Measurements from ENCODE around the gene APOB.

The APOB gene

GRCh38 chr2:21084401-21084800 is 40.5 kb upstream of the APOB start:
- Histone ChIP-seq H3K4me3 (ENCODE audit: low read length, poor library complexity, severe bottlenecking) (no peak overlapping the region), H3K4me2 (ENCODE audit: low read depth, low read length, poor library complexity, severe bottlenecking) (no peak overlapping the region), H2AFZ (ENCODE audit: low read length) (no peak overlapping the region), H3K9me3 (ENCODE audit: insufficient read depth, low read depth, low read length) (no peaks in the 10 kb centered on the region), H3K36me3 (ENCODE audit: insufficient read depth, low read length) (no peaks in the 10 kb centered on the region), H3K27me3 (ENCODE audit: insufficient read depth, low read length, poor library complexity, severe bottlenecking) (no peaks in the 10 kb centered on the region), H3K9me2 (replicated peaks; ENCODE audit: low read depth, low read length) (no peaks in the 10 kb centered on the region), H4K20me1 (ENCODE audit: insufficient read depth, low read length, poor library complexity, severe bottlenecking) (no peaks in the 10 kb centered on the region), H3K4me1 (ENCODE audit: insufficient read depth, low read length, poor library complexity, severe bottlenecking) (no peaks in the 10 kb centered on the region), H3F3A (ENCODE audit: low read depth) (no peaks in the 10 kb centered on the region), H3K79me2 (ENCODE audit: insufficient read depth, low read length) (no peaks in the 10 kb centered on the region), H3K9ac (ENCODE audit: low read depth, low read length, poor library complexity, severe bottlenecking) (no peak overlapping the region)
- no peak for TF ChIP-seq EZH2phosphoT487 (IDR thresholded peaks at IDR 0.05; ENCODE audit: borderline replicate concordance)
- no peak for TF ChIP-seq CTCF (conservative IDR thresholded peaks at IDR 0.05; ENCODE audit: low read length)

- H2AFZ ChIP-seq (ENCODE audit: low read length): no peak overlapping the region
- H3K9me3 ChIP-seq (ENCODE audit: insufficient read depth, low read depth, low read length): 0 out of 2 replicates have a peak, but pooled peaks cover 2% of the 10 kb centered on the region
- TF ChIP-seq EZH2phosphoT487 (IDR thresholded peaks at IDR 0.05; ENCODE audit: borderline replicate concordance): no peak
- TF ChIP-seq CTCF (conservative IDR thresholded peaks at IDR 0.05; ENCODE audit: low read length): no peak
- no peaks in the 10 kb centered on the region for H3K36me3 ChIP-seq (ENCODE audit: insufficient read depth, low read length)
- H3K79me2 ChIP-seq (ENCODE audit: insufficient read depth, low read length): no peaks in the 10 kb centered on the region
- no peaks in the 10 kb centered on the region for H3K4me1 ChIP-seq (ENCODE audit: insufficient read depth, low read length, poor library complexity, severe bottlenecking)
- no peak overlapping the region for H3K9ac ChIP-seq (ENCODE audit: low read depth, low read length, poor library complexity, severe bottlenecking)
- no peaks in the 10 kb centered on the region for H4K20me1 ChIP-seq (ENCODE audit: insufficient read depth, low read length, poor library complexity, severe bottlenecking)
- H3K27me3 ChIP-seq (ENCODE audit: insufficient read depth, low read length, poor library complexity, severe bottlenecking): no peaks in the 10 kb centered on the region
- no peaks in the 10 kb centered on the region for H3F3A ChIP-seq (ENCODE audit: low read depth)
- no peak overlapping the region for H3K4me2 ChIP-seq (ENCODE audit: low read depth, low read length, poor library complexity, severe bottlenecking)
- no peaks in the 10 kb centered on the region for H3K9me2 ChIP-seq (replicated peaks; ENCODE audit: low read depth, low read length)
- H3K4me3 ChIP-seq (ENCODE audit: low read length, poor library complexity, severe bottlenecking): no peak overlapping the region
Measured at GRCh38 chr2:21083482-21083881, 39.6 kb upstream of the APOB start.

- Histone ChIP-seq H4K20me1 (ENCODE audit: insufficient read depth, low read length, poor library complexity, severe bottlenecking) (no peaks in the 10 kb centered on the region), H3K4me2 (ENCODE audit: low read depth, low read length, poor library complexity, severe bottlenecking) (no peak overlapping the region), H3K9me3 (ENCODE audit: insufficient read depth, low read depth, low read length) (0 out of 2 replicates have a peak, but pooled peaks cover 4% of the 10 kb centered on the region), H2AFZ (ENCODE audit: low read length) (no peak overlapping the region), H3K4me3 (ENCODE audit: low read length, poor library complexity, severe bottlenecking) (no peak overlapping the region), H3K36me3 (ENCODE audit: insufficient read depth, low read length) (no peaks in the 10 kb centered on the region), H3K4me1 (ENCODE audit: insufficient read depth, low read length, poor library complexity, severe bottlenecking) (no peaks in the 10 kb centered on the region), H3K9ac (ENCODE audit: low read depth, low read length, poor library complexity, severe bottlenecking) (no peak overlapping the region), H3K27me3 (ENCODE audit: insufficient read depth, low read length, poor library complexity, severe bottlenecking) (no peaks in the 10 kb centered on the region), H3F3A (ENCODE audit: low read depth) (no peaks in the 10 kb centered on the region), H3K79me2 (ENCODE audit: insufficient read depth, low read length) (no peaks in the 10 kb centered on the region), H3K9me2 (replicated peaks; ENCODE audit: low read depth, low read length) (no peaks in the 10 kb centered on the region)
- TF ChIP-seq CTCF (conservative IDR thresholded peaks at IDR 0.05; ENCODE audit: low read length): no peak
- no peak for TF ChIP-seq EZH2phosphoT487 (IDR thresholded peaks at IDR 0.05; ENCODE audit: borderline replicate concordance)
Measured at GRCh38 chr2:21078296-21078695, 34.4 kb upstream of the APOB start.

Measured in Loucy (cell line).